KG1 (cell line): ENCODE results near the gene SUGCT.

Experiments
- DNase-seq: peaks from one replicate; lab custom pipeline; 2025; lab: John Stamatoyannopoulos, UW

SUGCT gene

DNA sequence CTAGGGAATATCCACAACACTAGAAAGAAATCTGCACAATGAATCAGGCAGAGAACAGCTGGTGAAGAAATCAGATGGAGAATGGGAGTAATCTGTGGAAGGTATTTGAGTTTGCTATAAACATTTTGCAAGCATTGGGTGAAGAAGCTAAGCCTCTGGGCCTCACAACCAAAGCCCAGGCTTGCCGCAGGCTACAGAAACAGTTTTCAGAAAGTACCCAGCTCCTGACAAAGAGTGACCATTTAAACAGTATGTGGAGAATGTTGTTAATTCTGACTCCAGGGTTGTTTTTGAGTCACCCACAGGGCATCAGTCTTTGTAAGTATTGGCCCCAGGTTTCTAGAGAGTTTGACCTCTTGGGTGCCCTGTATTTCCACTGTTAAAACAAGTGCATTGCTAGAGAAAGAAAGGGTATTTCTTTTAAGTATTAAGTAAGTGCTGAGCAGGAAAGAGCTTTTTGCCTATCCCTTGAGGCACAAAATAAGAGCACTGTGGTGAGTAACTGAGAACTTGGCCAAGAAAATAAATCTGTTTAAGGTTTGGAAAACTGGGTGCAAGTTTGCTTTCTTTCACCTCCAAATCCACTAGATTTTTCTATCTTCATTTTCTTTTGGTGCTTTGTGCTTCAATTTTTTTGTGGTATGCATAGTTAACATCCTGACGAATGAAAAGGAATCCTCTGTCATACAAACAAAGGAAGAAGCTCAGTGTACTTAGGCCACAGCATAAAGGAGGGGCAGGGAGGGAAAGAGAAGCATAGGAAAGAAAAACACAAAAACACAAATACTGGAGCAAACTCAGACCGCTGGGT lies 691.8 kb downstream of the SUGCT start:
- no peak for DNase-seq

DNA sequence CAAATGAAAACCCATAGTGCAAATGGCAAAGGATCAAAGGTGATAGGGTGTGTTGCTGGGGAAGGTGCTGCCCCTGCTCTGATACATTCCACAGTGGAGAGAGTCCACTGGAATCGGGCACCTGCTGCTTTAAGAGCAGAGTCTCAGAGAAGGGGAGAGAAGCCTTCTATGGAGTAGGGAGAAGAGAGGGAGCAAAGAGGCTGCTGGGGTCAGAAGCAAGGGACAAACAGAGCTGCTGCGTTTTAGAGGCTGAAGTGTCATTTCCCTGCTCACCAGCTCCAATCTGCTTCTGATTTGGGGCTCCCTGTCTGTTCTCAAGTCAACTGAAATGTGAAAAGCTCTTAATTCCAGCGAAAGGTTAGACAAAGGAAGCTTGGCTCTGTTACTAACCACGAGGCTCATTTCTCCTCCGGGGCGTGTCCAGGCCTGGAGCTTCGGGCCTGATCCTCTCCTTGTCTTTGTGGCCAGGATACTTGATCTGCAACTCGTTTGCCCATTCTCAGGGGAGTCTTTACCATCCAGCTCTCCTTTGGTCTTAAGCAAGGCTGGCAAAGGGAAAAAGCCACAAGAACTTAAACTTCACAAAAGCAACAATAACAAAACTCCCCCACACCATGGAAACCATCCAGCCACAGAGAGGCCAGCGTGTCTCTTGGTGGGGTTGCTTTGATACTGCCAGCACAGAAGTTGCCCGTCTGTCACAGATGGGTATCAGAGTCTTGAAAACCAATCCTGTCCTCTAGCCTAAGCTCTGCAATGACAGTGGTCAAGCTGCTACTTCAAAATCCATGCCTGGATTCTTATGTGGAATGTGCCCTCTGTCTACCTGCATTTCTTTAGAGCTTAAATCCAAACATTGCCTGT lies 692.6 kb downstream of the SUGCT start:
- DNase-seq: no peak

DNA sequence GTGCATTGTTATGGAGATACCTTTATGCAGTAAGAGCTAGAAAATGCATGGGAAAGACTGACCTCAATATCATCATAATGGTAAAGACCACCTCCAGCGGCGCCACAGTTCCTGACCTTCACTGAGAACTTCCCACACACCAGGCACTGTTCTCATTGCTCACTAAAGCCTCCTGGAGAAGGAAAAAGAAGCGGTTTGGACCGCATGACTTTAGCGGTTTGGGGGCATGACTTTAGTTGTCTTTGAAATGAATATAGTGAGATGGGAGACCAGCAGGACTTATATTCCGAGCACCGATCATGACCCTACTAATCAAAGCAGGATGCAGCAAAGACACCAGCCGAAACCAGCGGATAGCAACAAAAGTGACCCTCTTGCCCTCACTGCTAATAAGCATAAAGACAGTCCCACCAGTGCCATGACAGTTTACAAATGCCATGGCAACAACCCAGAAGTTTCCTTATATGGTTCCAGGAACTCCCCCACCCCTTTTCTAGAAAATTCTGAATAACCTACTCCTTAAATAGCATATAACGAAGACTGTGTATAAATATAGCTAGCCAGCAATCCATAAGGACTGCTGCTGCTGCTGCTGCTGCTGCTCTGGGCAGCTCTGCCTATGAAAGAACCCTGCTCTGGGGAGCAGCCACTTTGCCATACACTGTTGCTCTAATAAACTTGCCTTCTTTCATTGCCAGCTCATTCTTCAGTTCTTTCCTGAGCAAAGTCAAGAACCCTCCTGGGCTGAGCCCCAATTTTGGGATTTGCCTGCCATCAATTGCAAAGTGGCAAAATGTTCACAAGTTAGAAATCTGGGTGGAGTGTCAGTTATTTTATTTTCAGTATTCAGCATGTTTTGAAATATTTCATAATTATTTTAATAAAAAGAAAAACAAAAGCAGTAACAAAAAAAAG lies 694.1 kb downstream of the SUGCT start:
- DNase-seq: no peak

DNA sequence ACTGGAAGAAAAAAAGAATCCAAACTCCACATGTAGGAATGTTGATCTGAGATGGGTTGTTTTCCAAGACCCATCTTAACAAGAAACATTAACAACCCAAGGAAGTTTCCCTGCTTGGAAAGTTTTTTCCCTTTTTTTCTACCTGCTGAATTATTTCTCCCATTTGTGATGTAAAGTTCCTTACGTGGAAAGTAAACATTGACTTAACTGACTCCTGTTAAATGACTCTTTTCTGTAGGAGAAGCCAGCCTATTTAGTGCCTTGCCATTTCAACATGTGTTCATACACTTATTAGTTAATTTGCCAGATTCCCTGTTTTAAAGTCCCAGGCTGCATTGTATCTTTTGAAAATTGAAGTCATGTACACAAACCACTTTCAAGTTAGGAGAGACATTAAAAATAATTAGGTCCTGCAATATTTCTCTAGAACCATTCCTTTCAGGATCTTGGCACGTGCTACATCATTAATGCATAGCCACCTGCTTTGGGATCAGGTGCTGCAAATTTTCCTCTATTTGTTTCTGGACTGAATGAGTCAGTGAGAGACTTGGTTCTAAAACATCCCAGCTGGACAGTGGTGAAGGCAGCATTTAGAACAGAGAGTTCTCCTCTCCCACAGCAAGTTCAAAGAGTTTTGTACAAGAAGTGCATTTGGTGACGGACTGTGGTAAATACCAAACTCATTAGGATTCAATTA lies 698.5 kb downstream of the SUGCT start:
- DNase-seq: no peak

DNA sequence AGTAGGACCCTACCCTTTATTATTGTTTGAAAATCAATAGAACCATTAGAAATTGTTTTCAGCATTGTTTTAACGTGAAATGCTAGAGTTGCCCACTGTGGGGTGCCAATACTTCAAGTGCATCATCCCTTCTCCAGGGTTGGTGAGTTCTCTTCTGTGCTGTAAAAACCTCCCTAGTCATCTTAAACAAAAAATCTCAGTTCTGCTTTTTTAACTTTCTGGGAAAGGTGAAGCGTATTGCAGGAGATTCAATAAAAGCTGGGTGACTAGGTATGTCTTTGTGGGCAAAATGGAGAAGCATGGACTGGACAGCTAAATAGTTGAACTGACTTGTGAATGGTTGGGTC lies 699.1 kb downstream of the SUGCT start:
- no peak for DNase-seq

DNA sequence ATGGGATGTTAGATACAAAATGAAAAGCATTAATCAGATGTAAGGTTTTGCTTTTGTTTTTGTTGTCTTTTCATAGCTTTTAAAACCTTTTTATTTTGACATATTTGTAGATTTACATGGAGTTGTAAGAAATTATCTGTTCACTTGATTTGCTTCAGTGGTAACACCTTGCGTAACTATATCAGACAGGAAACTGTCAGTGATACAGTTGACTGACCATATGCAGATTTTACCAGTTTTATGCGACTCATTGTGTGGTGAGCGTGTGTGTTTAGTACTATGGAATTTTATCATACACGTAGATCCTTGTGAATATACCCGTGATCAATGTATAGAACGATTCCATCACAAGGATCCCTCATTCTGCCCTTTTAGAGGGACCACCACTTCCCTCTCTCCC lies 701.4 kb downstream of the SUGCT start:
- no peak for DNase-seq

DNA sequence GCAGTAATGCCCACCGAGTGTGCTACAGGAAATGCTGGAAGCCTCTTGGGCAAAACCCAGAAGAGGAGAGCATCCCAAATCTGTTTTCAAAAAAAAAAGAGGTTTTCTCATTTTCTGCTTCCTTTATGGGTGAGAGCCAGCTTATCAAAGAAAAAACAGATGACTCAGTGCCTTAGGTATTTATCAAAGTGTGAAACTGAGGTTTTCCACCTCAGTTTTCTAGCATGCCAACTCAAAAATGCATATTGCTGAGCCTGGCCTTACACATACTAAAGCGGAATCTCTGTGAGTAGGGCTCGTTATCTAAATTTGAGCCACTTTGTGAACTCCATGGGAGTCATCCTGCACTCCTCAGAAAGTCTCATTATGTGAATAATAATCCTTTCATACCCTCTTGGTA lies 705.1 kb downstream of the SUGCT start:
- DNase-seq: no peak

DNA sequence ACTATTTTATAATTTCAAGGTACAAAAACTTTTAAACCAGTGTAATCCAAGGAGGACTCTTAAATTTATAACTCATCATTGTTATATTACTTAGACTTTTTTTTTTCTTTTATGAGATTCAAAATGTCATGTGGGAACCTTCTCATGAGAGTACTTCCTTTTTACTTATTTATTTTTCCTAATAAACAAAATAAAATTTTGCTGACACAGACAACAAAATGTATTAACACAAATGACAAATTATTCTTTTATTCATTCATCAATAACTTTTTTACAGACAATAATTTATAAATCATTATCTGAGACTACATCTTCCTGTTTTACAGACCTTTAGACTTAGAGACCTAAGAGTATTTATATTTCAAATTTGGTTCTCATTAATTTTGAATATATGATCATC lies 706.2 kb downstream of the SUGCT start:
- DNase-seq: no peak

DNA sequence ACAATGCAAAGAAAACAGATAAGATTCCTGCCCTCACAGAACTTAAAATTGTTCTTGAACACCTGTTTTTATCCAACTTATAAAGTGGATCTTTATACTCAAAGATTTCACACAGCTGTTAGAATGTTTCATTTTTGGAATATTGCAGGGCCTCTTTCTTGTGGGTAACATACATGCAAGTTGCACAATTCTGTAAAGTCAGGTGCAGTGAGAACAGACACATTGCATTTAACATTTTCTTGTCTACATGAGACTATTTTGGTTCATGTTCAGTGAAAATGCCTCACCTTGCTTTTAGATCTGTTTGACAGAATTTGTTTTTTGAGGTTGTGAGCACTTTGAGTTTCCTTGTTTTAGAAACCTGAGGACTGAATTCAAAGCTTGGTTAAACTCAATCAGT lies 707.8 kb downstream of the SUGCT start:
- no peak for DNase-seq

DNA sequence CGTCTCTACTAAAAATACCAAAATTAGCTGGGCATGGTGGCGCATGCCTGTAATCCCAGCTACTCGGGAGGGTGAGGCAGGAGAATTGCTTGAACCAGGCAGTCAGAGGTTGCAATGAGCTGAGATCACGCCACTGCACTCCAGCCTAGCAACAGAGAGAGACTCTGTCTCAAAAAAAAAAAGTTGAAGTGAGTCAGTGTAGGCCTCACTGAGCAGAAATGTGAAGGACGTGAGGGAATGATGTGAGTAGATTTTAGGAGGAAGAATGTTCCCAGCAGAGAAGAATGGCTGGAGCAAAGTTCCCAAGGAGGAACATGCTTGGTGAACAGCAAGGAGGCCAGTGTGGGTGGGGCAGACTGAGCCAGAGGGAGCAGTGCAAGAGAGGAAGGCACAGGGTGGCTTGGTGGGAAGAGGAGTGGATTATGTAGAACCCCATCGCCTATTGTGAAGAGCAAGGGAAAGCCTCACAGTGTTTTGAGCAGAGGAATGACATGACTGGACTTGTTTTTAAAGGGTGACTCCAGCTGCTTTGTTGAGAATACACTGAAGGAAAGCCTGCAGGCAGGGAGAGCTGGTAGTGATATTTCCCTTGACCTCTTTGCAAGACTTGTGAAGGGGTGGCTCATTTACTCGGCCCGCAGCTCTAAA lies 708.7 kb downstream of the SUGCT start:
- no peak for DNase-seq

DNA sequence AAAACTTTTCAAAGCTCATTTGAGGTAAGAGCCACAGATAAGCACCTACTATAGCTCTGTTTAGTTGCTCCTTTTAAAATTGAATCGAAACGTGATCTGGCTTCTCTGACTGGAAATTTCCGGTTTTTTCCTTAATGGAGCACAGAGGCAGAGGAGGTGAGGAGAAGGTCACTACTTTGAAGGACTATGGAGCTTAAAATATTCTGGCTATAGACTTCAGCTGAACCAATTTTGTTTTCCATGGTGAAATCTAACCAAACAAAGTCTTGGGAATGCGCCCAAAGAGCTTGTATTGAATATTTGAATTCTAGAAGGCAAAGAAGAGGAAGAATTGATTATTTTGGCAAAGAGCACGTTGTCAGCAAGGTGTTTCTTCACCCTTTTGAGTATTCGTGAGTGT lies 711.1 kb downstream of the SUGCT start:
- DNase-seq: no peak

DNA sequence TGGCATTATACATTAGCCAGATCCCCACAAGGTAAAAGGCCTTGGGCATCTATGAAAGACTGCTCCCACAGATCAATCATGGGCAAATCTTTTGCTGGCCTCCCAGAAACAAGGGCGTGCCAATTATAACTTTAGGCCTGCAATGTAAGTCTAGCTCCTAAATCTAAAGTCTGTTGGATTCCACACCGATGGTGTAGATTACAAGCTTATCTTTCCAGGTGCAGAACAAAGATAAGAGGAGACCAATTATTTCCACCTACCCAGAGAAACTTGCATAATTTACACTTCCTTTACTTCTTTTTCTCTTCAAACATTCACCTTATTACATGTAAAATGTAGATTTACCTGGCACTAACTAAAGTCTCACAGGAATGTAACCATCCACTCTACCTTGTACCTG lies 713.1 kb downstream of the SUGCT start:
- no peak for DNase-seq

DNA sequence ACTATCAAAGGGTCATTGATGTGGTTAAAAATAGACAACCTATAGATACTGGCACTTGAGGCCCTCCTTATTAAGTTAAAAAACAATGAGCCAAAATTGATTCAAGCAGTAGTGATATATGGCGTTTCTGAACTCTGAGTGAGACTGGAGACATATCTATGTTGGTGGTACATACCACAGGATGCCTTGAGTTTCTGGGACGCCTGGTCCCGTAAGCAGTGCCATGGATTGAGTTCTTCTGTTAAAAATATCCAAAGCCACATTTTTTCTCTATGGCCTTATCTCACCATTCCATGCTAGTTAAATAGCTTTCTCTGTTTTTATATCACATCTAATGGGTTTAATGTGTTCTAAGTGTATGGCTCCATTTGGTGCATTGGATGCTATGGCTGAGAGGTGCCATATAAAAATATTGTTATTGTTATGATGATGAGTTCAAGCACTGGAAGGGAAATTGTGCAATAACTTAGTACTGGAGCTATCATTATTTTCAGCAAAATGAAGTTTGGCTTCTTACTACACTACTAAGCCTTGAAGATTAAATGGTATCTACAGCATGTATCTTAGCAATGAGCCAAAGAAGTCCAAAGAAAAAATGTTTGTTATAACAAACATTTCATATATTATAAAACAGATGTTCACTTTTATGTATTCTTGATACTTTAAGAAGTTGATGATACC lies 713.9 kb downstream of the SUGCT start:
- DNase-seq: no peak

DNA sequence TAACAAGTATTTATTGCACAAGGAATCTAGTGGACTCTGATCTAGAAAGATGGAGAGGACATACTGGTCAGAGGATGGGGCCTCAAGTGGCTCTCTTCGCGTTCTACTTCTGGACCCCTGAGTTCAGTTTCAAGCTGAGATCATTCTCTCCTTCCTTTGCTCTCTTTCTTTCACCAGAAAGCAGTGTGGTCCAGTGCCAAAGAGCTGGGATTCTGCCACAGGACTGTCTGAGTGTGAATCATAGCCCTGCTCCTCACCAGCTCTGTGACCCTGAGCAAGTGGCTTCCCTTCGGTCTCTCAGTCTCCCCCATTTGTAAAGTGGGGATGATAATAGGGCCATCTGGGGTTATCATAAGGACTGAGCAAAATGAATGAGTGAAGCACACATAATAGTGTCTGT lies 715.2 kb downstream of the SUGCT start:
- DNase-seq: no peak

DNA sequence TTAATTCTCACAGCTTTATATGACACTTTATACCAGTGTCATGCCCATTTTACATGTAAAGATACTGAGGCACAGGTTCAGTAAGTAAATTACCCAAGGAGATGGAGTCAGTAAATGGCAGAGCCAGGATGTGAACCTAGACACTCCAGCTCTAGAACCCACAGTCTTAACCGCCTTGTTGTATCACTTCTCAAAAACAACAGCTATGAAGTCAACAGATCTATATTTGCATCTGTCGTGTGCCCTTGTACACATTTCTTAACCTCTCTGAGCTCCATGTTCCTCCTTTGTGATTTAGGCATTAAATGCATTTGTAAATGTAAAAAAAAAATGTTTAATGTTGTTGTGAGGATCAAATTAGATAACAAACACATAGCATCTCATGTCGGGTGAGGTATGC lies 716.2 kb downstream of the SUGCT start:
- no peak for DNase-seq

DNA sequence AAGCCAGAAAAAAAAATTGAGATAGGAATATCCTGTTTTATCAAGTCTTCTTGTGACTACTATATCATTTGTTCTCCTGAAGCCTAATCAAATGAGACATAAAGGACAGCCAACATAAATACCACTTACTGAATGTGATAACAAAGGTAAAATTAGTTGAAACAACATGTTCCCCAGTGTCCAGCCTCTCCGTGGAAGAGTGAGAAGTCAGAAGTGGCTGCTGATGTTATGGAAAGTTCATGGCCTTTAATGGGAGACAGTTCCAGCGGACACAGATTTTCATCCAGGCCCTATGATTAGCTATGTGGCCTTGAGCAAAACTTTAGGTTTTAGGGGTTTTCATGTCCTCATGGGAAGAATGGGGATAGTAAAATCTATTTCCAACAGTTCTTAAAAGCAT lies 724.3 kb downstream of the SUGCT start:
- DNase-seq: no peak

DNA sequence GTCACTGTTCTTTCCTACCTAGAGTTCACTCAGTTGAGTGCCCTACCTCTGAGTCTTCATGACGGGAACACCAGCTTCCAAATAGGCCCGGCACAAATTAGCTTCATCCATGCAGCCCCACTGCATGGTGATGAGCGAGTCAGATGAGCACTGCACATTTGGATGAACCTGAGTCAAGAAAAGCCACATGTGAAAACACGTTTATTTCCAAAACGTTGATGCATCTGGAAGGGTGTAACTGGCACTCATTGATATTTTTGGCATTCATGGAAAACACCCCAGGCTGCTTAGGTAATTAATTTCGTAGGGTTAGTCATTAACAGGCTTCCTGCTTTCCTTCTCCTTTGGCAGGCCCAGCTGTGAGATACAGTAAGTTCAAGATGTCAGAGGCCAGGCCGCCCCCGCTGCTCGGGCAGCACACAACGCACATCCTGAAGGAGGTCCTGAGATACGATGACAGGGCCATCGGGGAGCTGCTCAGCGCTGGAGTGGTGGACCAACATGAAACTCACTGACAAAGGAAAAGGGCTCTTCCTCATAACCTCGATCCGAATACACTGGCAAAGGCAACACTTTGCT lies 725.2 kb downstream of the SUGCT start:
- no peak for DNase-seq

DNA sequence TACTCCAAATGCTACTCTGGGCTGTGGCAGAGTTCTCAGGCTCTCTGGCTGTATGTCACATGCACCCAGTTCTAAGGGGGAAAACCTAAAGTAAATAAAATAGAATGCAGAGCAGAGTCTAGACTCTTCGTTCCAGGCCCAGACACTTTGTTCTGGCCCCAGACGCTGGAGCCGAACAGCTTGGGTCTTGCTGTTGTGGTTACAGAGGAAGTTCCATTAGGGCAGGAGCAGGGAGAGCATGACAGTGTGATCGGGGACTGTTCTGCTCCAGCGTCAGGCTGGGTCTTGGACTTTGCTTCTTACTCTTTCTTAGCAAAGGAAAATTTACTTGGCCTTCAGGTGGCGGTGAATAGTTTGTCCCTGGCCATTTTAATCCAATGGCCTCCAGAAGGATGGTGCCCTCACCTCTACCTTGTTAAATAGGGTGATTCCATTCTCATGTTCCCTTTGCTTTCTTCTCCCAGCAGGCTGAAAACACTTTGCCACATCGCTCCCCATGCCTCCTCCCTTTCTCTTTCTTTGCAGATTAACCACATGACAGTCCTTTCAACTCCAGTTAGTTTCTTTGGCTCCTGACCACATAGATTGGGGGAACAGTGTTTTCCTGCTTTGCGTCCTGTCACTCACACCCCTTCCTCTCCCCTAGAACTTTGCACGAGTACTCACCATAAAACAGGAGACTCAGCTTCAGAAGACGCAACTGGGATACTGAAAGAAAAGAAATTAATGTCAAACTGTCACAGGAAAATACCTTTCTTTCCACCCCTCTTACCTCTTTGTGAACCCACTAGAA lies 730.8 kb downstream of the SUGCT start:
- DNase-seq: no peak

DNA sequence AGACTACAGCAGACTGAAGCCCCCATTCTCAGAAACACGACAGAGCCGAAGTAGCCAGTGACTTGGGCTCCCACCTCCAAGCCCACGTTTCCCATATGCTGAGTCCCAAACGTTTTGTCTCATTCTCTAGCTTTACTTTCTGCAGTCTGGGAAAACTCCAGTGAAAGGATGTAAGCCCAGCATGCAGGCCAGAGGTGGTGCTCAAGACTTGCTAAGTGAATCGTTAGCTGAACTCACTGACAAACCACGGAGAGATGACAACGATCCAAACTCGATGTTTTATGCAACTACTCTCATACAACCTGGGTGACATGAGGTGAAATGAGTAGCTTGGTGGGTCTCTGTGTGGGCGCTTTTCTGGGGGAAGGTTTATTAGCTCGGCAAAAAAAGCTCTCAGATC lies 731.8 kb downstream of the SUGCT start:
- DNase-seq: no peak

DNA sequence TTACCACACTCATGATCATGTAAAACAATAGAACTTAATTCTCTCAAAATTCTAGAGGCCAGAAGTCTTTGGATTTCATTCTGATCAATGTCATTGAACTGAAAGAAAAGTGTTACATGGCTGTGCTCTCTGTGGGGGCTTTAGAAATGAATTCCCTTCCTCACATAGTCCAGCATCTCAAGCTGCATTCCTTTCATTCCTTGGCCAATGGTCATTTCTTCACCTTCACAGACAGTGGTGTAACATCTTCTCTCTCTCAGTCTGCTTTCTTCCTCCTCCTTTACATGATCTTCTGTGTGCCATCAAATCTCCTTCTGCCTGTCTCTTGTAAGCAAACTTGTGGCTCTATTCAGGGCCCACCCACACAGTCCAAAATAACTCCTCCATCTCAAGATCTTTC lies 735.3 kb downstream of the SUGCT start:
- no peak for DNase-seq
